ENCODE data around the gene SACM1L.

Gene SACM1L

GRCh38 chr3:45644791-45645201 is 44.4 kb upstream of the SACM1L start:
- peak; percentile 87 for DNase-seq (ENCODE audit: low read depth)
- H3K4me3 ChIP-seq (ENCODE audit: low read depth, low read length) = no peak overlapping the region
- TF ChIP-seq CTCF (conservative IDR thresholded peaks at IDR 0.05; ENCODE audit: low read depth, low read length) = no peak

- DNase-seq (ENCODE audit: low read depth) = no peak
- TF ChIP-seq CTCF (conservative IDR thresholded peaks at IDR 0.05; ENCODE audit: low read depth, low read length) = no peak
- no peak overlapping the region for H3K4me3 ChIP-seq (ENCODE audit: low read depth, low read length)
Observed at GRCh38 chr3:45646051-45646585, 43.1 kb upstream of the SACM1L start.

- peak; percentile 91 for DNase-seq (ENCODE audit: low read depth)
- no peak for TF ChIP-seq CTCF (conservative IDR thresholded peaks at IDR 0.05; ENCODE audit: low read depth, low read length)
- H3K4me3 ChIP-seq (ENCODE audit: low read depth, low read length) = no peak overlapping the region
Observed at GRCh38 chr3:45647148-45647619, 42.0 kb upstream of the SACM1L start.

- no peak overlapping the region for H3K4me3 ChIP-seq (ENCODE audit: low read depth, low read length)
- no peak for TF ChIP-seq CTCF (conservative IDR thresholded peaks at IDR 0.05; ENCODE audit: low read depth, low read length)
- no peak for DNase-seq (ENCODE audit: low read depth)
Observed at GRCh38 chr3:45653205-45653604, 36.0 kb upstream of the SACM1L start.

- DNase-seq (ENCODE audit: low read depth) = no peak
- no peak for TF ChIP-seq CTCF (conservative IDR thresholded peaks at IDR 0.05; ENCODE audit: low read depth, low read length)
- no peak overlapping the region for H3K4me3 ChIP-seq (ENCODE audit: low read depth, low read length)
Observed at GRCh38 chr3:45654397-45654944, 34.7 kb upstream of the SACM1L start.

GRCh38 chr3:45655906-45656305 is 33.3 kb upstream of the SACM1L start:
- TF ChIP-seq CTCF (conservative IDR thresholded peaks at IDR 0.05; ENCODE audit: low read depth, low read length) = no peak
- no peak for DNase-seq (ENCODE audit: low read depth)

More at GRCh38 chr3:45655906-45656305, 33.3 kb upstream of the SACM1L start:
- H3K4me3 ChIP-seq (ENCODE audit: low read depth, low read length) = no peak overlapping the region

Data from choroid plexus epithelial cell (primary cell).